ENCODE data around the gene CYSTM1.

Gene CYSTM1

GRCh38 chr5:140230373-140230772 is 55.4 kb downstream of the CYSTM1 start:
- no peak overlapping the region for H2AFZ ChIP-seq (ENCODE audit: low read depth, low read length)
- TF ChIP-seq EZH2 (IDR thresholded peaks at IDR 0.05; ENCODE audit: borderline replicate concordance, low read depth, low read length, severe bottlenecking) (no peak), CTCF (IDR thresholded peaks at IDR 0.05; ENCODE audit: borderline replicate concordance, extremely low read depth, low read length, poor library complexity, severe bottlenecking) (no peak)
- no peaks in the 10 kb centered on the region for H3K27me3 ChIP-seq (ENCODE audit: insufficient read depth, low read length, poor library complexity)
- H3K4me3 ChIP-seq (ENCODE audit: low read depth in 1 of 2, low read length in 2 of 2) = no peak overlapping the region
- no peak overlapping the region for H3K27ac ChIP-seq (ENCODE audit: low read length)
- DNase-seq = no peak
- no peak overlapping the region for H3K4me2 ChIP-seq (ENCODE audit: insufficient read depth, low read length)
- ATAC-seq (ENCODE audit: insufficient read depth, low read depth) = no peak
- H3K9ac ChIP-seq (ENCODE audit: low read depth, low read length) = no peak overlapping the region
- 0 out of 2 replicates have a peak, but pooled peaks cover 6% of the 10 kb centered on the region for H4K20me1 ChIP-seq (ENCODE audit: insufficient read depth, low read length)
- H3K9me3 ChIP-seq (ENCODE audit: insufficient read depth, low read length, severe bottlenecking) = no peaks in the 10 kb centered on the region
- H3K79me2 ChIP-seq (ENCODE audit: insufficient read depth, low read length) = no peaks in the 10 kb centered on the region
- no peaks in the 10 kb centered on the region for H3K4me1 ChIP-seq (ENCODE audit: insufficient read depth, low read length)
- no peaks in the 10 kb centered on the region for H3K36me3 ChIP-seq (ENCODE audit: insufficient read depth, low read length)

GRCh38 chr5:140232731-140233130 is 57.7 kb downstream of the CYSTM1 start:
- H3K9ac ChIP-seq (ENCODE audit: low read depth, low read length) = no peak overlapping the region
- H3K79me2 ChIP-seq (ENCODE audit: insufficient read depth, low read length) = no peaks in the 10 kb centered on the region
- no peaks in the 10 kb centered on the region for H3K4me1 ChIP-seq (ENCODE audit: insufficient read depth, low read length)
- no peaks in the 10 kb centered on the region for H4K20me1 ChIP-seq (ENCODE audit: insufficient read depth, low read length)
- H3K27me3 ChIP-seq (ENCODE audit: insufficient read depth, low read length, poor library complexity) = no peaks in the 10 kb centered on the region
- H3K36me3 ChIP-seq (ENCODE audit: insufficient read depth, low read length) = no peaks in the 10 kb centered on the region
- no peak overlapping the region for H3K4me2 ChIP-seq (ENCODE audit: insufficient read depth, low read length)
- H3K27ac ChIP-seq (ENCODE audit: low read length) = no peak overlapping the region
- no peak overlapping the region for H3K4me3 ChIP-seq (ENCODE audit: low read depth in 1 of 2, low read length in 2 of 2)
- H3K9me3 ChIP-seq (ENCODE audit: insufficient read depth, low read length, severe bottlenecking) = no peaks in the 10 kb centered on the region
- no peak for DNase-seq
- H2AFZ ChIP-seq (ENCODE audit: low read depth, low read length) = no peak overlapping the region
- ATAC-seq (ENCODE audit: insufficient read depth, low read depth) = no peak
- no peak for TF ChIP-seq CTCF (IDR thresholded peaks at IDR 0.05; ENCODE audit: borderline replicate concordance, extremely low read depth, low read length, poor library complexity, severe bottlenecking)

GRCh38 chr5:140234377-140234989 is 59.5 kb downstream of the CYSTM1 start:
- ATAC-seq (ENCODE audit: insufficient read depth, low read depth) (no peak), DNase-seq (no peak)
- Histone ChIP-seq H3K27ac (ENCODE audit: low read length) (no peak overlapping the region), H3K4me2 (ENCODE audit: insufficient read depth, low read length) (no peak overlapping the region), H4K20me1 (ENCODE audit: insufficient read depth, low read length) (0 out of 2 replicates have a peak, but pooled peaks cover 3% of the 10 kb centered on the region), H2AFZ (ENCODE audit: low read depth, low read length) (no peak overlapping the region), H3K4me3 (ENCODE audit: low read depth in 1 of 2, low read length in 2 of 2) (no peak overlapping the region), H3K9ac (ENCODE audit: low read depth, low read length) (no peak overlapping the region), H3K79me2 (ENCODE audit: insufficient read depth, low read length) (no peaks in the 10 kb centered on the region), H3K27me3 (ENCODE audit: insufficient read depth, low read length, poor library complexity) (no peaks in the 10 kb centered on the region), H3K36me3 (ENCODE audit: insufficient read depth, low read length) (no peaks in the 10 kb centered on the region), H3K4me1 (ENCODE audit: insufficient read depth, low read length) (no peaks in the 10 kb centered on the region), H3K9me3 (ENCODE audit: insufficient read depth, low read length, severe bottlenecking) (no peaks in the 10 kb centered on the region)
- TF ChIP-seq CTCF (IDR thresholded peaks at IDR 0.05; ENCODE audit: borderline replicate concordance, extremely low read depth, low read length, poor library complexity, severe bottlenecking) (no peak), EZH2 (IDR thresholded peaks at IDR 0.05; ENCODE audit: borderline replicate concordance, low read depth, low read length, severe bottlenecking) (no peak)
